Astrocyte (in vitro differentiated cells and primary cell): Measurements from ENCODE around the gene WFDC12.
"Not testable (repeated sequence)": the region's sequence is repeated elsewhere in the genome, so short reads cannot be mapped to it uniquely, and the experiment has no call there.

Source experiments
- CTCF ChIP-seq: IDR thresholded peaks from 2 replicates; pipeline ENCODE4 v1.5.1; 2011; ENCODE audit warnings: low read depth, mild to moderate bottlenecking, inconsistent platforms, low read length, moderate library complexity; ENCODE audit not compliant: insufficient read depth
- EZH2 ChIP-seq: IDR thresholded peaks from 2 replicates; pipeline ENCODE4 v1.6.1; 2012; ENCODE audit warnings: mild to moderate bottlenecking, low read length, inconsistent platforms; ENCODE audit not compliant: insufficient read depth

- TF ChIP-seq EZH2, CTCF: not testable (repeated sequence)
These were observed 15.6 kb upstream of the WFDC12 start for GRCh38 chr20:45139733-45140375.
